ENCODE measurements around the gene DHX58. TPM values are rescaled to one million over a fixed set of nuclear protein-coding genes. Genes with fewer than 3 reads are reported as not detected.

Gene DHX58
- total RNA-seq, 6 experiments from 2014 or later = 9.0 to 27.9 (median 19.6) TPM

DNA sequence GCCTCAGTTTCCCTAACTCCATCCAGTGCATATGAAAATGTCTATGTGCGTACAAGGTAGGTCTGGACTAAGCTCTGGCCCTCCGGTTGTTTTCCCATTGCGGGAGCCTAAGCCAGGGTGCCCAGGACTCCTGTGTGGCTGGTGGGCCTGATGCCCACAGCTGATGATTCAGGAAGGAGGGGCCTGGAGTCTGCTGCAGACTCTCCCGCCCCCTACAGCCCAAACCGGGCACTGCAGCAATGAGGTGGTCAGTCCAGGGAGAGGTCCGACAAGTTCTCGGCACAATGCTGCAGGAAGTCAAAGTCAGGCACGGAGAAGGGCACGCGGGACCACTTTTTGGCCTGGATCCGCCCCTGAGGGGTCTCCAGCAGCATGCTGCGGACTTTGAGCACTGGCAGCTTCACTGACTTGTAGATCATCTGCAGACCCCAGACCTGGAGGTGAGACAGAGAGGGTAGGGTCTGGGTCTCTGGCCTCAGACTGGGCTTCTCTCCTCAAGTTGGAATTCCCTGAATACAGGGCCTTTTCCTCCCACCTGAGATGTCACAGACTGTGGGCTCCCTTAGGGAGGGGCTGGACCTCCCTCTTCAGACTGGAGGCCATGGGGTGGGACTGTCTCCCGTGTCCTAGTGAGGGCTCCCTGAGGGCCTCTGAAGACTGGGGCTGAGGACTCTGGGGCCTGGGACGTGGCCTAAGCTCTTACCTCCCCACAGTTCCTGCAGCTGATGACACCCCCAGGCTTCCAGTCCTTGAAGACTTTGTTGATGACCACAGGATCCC lies 10.8 kb downstream of the DHX58 start:
- peak; percentile 68 to 72 (median 71) for DNase-seq
- TF ChIP-seq, protein P1, sequence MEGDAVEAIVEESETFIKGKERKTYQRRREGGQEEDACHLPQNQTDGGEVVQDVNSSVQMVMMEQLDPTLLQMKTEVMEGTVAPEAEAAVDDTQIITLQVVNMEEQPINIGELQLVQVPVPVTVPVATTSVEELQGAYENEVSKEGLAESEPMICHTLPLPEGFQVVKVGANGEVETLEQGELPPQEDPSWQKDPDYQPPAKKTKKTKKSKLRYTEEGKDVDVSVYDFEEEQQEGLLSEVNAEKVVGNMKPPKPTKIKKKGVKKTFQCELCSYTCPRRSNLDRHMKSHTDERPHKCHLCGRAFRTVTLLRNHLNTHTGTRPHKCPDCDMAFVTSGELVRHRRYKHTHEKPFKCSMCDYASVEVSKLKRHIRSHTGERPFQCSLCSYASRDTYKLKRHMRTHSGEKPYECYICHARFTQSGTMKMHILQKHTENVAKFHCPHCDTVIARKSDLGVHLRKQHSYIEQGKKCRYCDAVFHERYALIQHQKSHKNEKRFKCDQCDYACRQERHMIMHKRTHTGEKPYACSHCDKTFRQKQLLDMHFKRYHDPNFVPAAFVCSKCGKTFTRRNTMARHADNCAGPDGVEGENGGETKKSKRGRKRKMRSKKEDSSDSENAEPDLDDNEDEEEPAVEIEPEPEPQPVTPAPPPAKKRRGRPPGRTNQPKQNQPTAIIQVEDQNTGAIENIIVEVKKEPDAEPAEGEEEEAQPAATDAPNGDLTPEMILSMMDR (IDR thresholded peaks at IDR 0.05) = peak; percentile 75 to 90 (median 80)
- no peak for TF ChIP-seq POLR2A (IDR thresholded peaks at IDR 0.05)
- no peak overlapping the region for H3K27ac ChIP-seq
- no peak overlapping the region for H3K4me3 ChIP-seq
- 36% methylated on average over 5 of the region's 14 CpGs for WGBS (ENCODE audit: insufficient coverage, low coverage, low lambda C conversion rate, missing lambda C conversion rate)
- intact Hi-C loops (cut with DNase I) = loop anchor here in 1 of 2 donors (5.0 kb wide), 1 partner anchor 34 kb away; no protein-coding TSS in a partner anchor
- H3K9me3 ChIP-seq = no peaks in the 10 kb centered on the region
- ATAC-seq = peak; percentile 73 to 89 (median 84)
- H3K27me3 ChIP-seq = no peaks in the 10 kb centered on the region
- peaks cover 0 to 24% (median 0%) of the 10 kb centered on the region in 4 donors for H3K36me3 ChIP-seq
- H3K4me1 ChIP-seq = peaks cover 0 to 6% (median 0%) of the 10 kb centered on the region in 4 donors

DNA sequence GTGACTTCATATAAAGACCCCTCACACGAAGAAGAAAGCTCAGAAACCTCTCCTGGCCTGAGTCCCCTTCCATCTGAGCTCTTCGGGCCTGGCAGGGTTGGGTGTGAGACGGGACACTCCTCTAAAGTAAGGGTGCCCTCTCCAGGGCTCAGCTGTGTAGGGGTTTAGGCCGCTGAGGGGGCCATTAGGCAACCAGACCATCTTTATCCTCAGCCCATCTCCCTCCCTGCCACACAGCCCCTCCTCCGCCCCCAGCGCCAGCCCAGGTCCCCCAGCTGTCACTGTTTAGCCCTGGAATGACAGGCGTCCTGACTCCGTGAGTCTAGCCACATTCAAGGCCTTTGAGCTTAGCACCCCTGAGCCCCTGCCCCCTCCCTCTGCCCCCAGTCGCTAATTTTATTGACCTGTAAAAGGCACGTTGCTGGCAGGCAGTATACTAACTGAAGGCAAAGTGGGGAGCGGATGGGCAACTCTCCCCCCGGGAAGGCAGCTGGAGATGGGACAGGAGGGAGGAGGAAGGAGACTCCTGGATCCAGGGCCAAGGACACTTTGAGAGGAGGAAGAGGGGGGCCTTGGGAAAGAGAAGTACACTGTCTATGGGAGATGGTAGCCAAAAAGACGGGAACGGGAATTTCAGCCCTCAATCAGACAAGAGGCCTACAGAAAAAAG lies 13.6 kb downstream of the DHX58 start:
- H3K9me3 ChIP-seq = no peaks in the 10 kb centered on the region
- no peaks in the 10 kb centered on the region for H3K27me3 ChIP-seq
- 56% methylated on average over 8 of the region's 14 CpGs for WGBS (ENCODE audit: insufficient coverage, low coverage, low lambda C conversion rate, missing lambda C conversion rate)
- ATAC-seq = peak in 1 of 4 donors; percentile 6
- no peak overlapping the region for H3K27ac ChIP-seq
- intact Hi-C loops (cut with DNase I) = no loop called here
- H3K4me3 ChIP-seq = no peak overlapping the region
- peaks cover 0 to 7% (median 0%) of the 10 kb centered on the region in 4 donors for H3K36me3 ChIP-seq
- TF ChIP-seq POLR2A (IDR thresholded peaks at IDR 0.05) = no peak
- TF ChIP-seq, protein P1 (IDR thresholded peaks at IDR 0.05) = no peak
- DNase-seq = no peak
- peaks cover 0 to 15% (median 0%) of the 10 kb centered on the region in 4 donors for H3K4me1 ChIP-seq

DNA sequence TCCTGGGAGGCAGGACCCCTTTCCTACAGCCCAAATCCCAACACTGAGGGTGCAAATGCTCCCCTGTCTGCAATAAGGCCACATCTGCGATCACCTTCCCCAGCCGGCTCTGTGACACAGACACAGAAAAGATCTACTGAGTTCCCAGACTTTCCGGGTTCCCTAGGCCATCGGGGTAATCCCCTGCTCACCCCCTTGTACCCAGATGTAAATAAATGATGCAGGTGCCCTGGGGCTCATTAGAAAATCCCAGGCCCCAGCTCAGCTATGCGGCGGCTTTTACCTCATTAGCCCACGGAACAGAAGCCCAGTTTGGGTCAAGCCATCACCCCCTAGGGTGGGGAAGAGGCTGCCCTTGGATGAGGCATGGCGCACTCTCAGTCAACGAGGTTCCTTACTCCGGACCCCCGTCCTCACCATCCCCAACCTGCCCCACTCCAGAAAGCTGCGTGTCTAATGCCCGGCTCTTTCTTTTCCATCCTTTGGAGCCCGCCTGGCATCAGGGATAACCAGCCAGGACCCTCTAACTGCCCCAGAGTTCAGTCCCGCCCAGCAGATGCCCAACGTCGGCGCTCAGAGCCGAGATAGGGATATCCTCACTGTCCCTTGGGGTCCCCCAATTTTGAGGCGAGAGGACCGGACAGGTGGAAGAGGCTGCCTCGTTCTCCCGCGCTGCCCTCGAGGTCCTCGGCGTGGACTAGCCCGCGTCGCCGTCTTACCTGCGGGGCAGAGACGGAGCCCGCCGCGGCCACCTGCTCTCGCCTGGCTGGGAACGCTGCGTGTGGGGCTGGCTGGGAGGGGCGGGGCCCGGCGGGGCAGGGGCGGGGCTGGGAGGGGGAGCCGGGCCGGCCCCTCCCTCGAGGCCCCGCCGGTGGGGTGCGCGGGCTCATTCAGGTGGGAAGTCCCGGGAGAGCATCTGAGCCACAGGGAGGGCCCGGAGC lies 14.6 kb downstream of the DHX58 start, which contains the start of gene ZNF385C:
ZNF385C (minus strand) TSS at position 783 of the 941 bp plus-strand sequence. CDS start 35,417 bp downstream, outside the sequence.
- DNase-seq (no peak), ATAC-seq (peak in 1 of 4 donors; percentile 25)
- TF ChIP-seq, protein P1 (IDR thresholded peaks at IDR 0.05) = no peak
- TF ChIP-seq POLR2A (IDR thresholded peaks at IDR 0.05) = no peak
- Histone ChIP-seq H3K9me3 (no peaks in the 10 kb centered on the region), H3K27ac (no peak within 1 kb of the TSS), H3K27me3 (no peaks in the 10 kb centered on the region), H3K36me3 (no peaks in the 10 kb centered on the region), H3K4me3 (no peak within 1 kb of the TSS), H3K4me1 (peaks cover 0 to 15% (median 0%) of the 10 kb centered on the region in 4 donors)
- WGBS (ENCODE audit: insufficient coverage, low coverage, low lambda C conversion rate, missing lambda C conversion rate) = 21% methylated on average over 31 of the region's 52 CpGs
- intact Hi-C loops (cut with DNase I) = no loop called here
